ENCODE results near the gene ECHDC3.

Gene ECHDC3

GRCh38 chr10:11742009-11742778 is at the start of gene ECHDC3:
Gene ECHDC3, plus strand, starts transcription at chr10:11742382. Its CDS starts 195 bp downstream, at chr10:11742577.
- peak within 1 kb of the TSS; percentile 86 for H3K27ac Mint-ChIP-seq
- H3K27me3 Mint-ChIP-seq, result peaks cover 5 to 9% of the 10 kb centered on the region in 2 donors
- peaks cover 0 to 1% of the 10 kb centered on the region in 2 donors for H3K9me3 Mint-ChIP-seq
- DNase-seq, result peak; percentile 45
- H3K4me1 Mint-ChIP-seq, result peaks cover 9 to 26% of the 10 kb centered on the region in 2 donors
- peaks cover 9 to 17% of the 10 kb centered on the region in 2 donors for H3K36me3 Mint-ChIP-seq
- H3K4me3 Mint-ChIP-seq, result peak within 1 kb of the TSS; percentile 79
- peak; percentile 91 for ATAC-seq (replicated peaks)

- Mint-ChIP-seq H3K4me3 (no peak overlapping the region), H3K9me3 (no peaks in the 10 kb centered on the region), H3K27ac (no peak overlapping the region), H3K4me1 (peaks cover 33 to 61% of the 10 kb centered on the region in 2 donors), H3K36me3 (no peaks in the 10 kb centered on the region), H3K27me3 (no peaks in the 10 kb centered on the region)
- DNase-seq (no peak), ATAC-seq (replicated peaks) (no peak)
These were observed 48.8 kb upstream of the ECHDC3 start for GRCh38 chr10:11693376-11693775.

- no peaks in the 10 kb centered on the region for H3K36me3 Mint-ChIP-seq
- no peaks in the 10 kb centered on the region for H3K27me3 Mint-ChIP-seq
- DNase-seq, result no peak
- H3K9me3 Mint-ChIP-seq, result no peaks in the 10 kb centered on the region
- no peak overlapping the region for H3K27ac Mint-ChIP-seq
- H3K4me1 Mint-ChIP-seq, result peaks cover 47 to 67% of the 10 kb centered on the region in 2 donors
- H3K4me3 Mint-ChIP-seq, result no peak overlapping the region
- ATAC-seq (replicated peaks), result no peak
These were observed 46.4 kb upstream of the ECHDC3 start for GRCh38 chr10:11695779-11696178.

GRCh38 chr10:11697718-11698527 is 44.3 kb upstream of the ECHDC3 start:
- Mint-ChIP-seq H3K9me3 (no peaks in the 10 kb centered on the region), H3K27me3 (no peaks in the 10 kb centered on the region), H3K27ac (peak overlapping the region; percentile 70), H3K36me3 (no peaks in the 10 kb centered on the region), H3K4me3 (peak overlapping the region; percentile 2 to 10), H3K4me1 (peaks cover 51 to 72% of the 10 kb centered on the region in 2 donors)
- peak; percentile 70 to 71 for ATAC-seq (replicated peaks)
- DNase-seq, result no peak

- Mint-ChIP-seq H3K4me1 (peaks cover 52 to 72% of the 10 kb centered on the region in 2 donors), H3K9me3 (no peaks in the 10 kb centered on the region), H3K4me3 (peak overlapping the region; percentile 25 to 57), H3K36me3 (no peaks in the 10 kb centered on the region), H3K27me3 (no peaks in the 10 kb centered on the region), H3K27ac (peak overlapping the region; percentile 70)
- ATAC-seq (replicated peaks) (peak; percentile 89 to 90), DNase-seq (no peak)
These were observed 43.3 kb upstream of the ECHDC3 start for GRCh38 chr10:11698691-11699549.

- Mint-ChIP-seq H3K27ac (peak overlapping the region; percentile 70), H3K4me3 (peak overlapping the region; percentile 25 to 57), H3K36me3 (no peaks in the 10 kb centered on the region), H3K4me1 (peaks cover 52 to 70% of the 10 kb centered on the region in 2 donors), H3K9me3 (no peaks in the 10 kb centered on the region), H3K27me3 (no peaks in the 10 kb centered on the region)
- ATAC-seq (replicated peaks) (peak in 1 of 2 donors; percentile 2), DNase-seq (no peak)
These were observed 42.6 kb upstream of the ECHDC3 start for GRCh38 chr10:11699550-11700097.

- H3K27me3 Mint-ChIP-seq, result no peaks in the 10 kb centered on the region
- ATAC-seq (replicated peaks) (no peak), DNase-seq (no peak)
- H3K36me3 Mint-ChIP-seq, result no peaks in the 10 kb centered on the region
- no peaks in the 10 kb centered on the region for H3K9me3 Mint-ChIP-seq
- H3K4me1 Mint-ChIP-seq, result peaks cover 51 to 60% of the 10 kb centered on the region in 2 donors
- H3K4me3 Mint-ChIP-seq, result no peak overlapping the region
- H3K27ac Mint-ChIP-seq, result no peak overlapping the region
These were observed 41.6 kb upstream of the ECHDC3 start for GRCh38 chr10:11700539-11700938.

GRCh38 chr10:11701451-11702095 is 40.6 kb upstream of the ECHDC3 start:
- Mint-ChIP-seq H3K27me3 (no peaks in the 10 kb centered on the region), H3K27ac (no peak overlapping the region), H3K9me3 (peaks cover 0 to 2% of the 10 kb centered on the region in 2 donors), H3K36me3 (peaks cover 0 to 2% of the 10 kb centered on the region in 2 donors), H3K4me3 (no peak overlapping the region), H3K4me1 (peaks cover 42 to 50% of the 10 kb centered on the region in 2 donors)
- DNase-seq, result no peak
- no peak for ATAC-seq (replicated peaks)

GRCh38 chr10:11702264-11702663 is 39.9 kb upstream of the ECHDC3 start:
- ATAC-seq (replicated peaks) (no peak), DNase-seq (no peak)
- Mint-ChIP-seq H3K27me3 (no peaks in the 10 kb centered on the region), H3K27ac (no peak overlapping the region), H3K9me3 (peaks cover 0 to 2% of the 10 kb centered on the region in 2 donors), H3K4me3 (no peak overlapping the region), H3K4me1 (peaks cover 37 to 43% of the 10 kb centered on the region in 2 donors), H3K36me3 (peaks cover 0 to 5% of the 10 kb centered on the region in 2 donors)

GRCh38 chr10:11704092-11704491 is 38.1 kb upstream of the ECHDC3 start:
- Mint-ChIP-seq H3K4me3 (no peak overlapping the region), H3K9me3 (peaks cover 0 to 2% of the 10 kb centered on the region in 2 donors), H3K27ac (peak overlapping the region; percentile 34), H3K4me1 (peaks cover 31 to 35% of the 10 kb centered on the region in 2 donors), H3K36me3 (peaks cover 0 to 5% of the 10 kb centered on the region in 2 donors), H3K27me3 (no peaks in the 10 kb centered on the region)
- DNase-seq (no peak), ATAC-seq (replicated peaks) (no peak)

- Mint-ChIP-seq H3K27me3 (no peaks in the 10 kb centered on the region), H3K4me1 (peaks cover 28 to 30% of the 10 kb centered on the region in 2 donors), H3K36me3 (peaks cover 0 to 5% of the 10 kb centered on the region in 2 donors), H3K27ac (no peak overlapping the region), H3K4me3 (no peak overlapping the region), H3K9me3 (peaks cover 0 to 2% of the 10 kb centered on the region in 2 donors)
- ATAC-seq (replicated peaks), result no peak
- DNase-seq, result no peak
These were observed 36.5 kb upstream of the ECHDC3 start for GRCh38 chr10:11705722-11706121.

- Mint-ChIP-seq H3K4me3 (no peak overlapping the region), H3K36me3 (peaks cover 0 to 5% of the 10 kb centered on the region in 2 donors), H3K27ac (no peak overlapping the region), H3K27me3 (no peaks in the 10 kb centered on the region), H3K9me3 (peaks cover 0 to 2% of the 10 kb centered on the region in 2 donors), H3K4me1 (peaks cover 32 to 39% of the 10 kb centered on the region in 2 donors)
- no peak for DNase-seq
- ATAC-seq (replicated peaks), result no peak
These were observed 35.2 kb upstream of the ECHDC3 start for GRCh38 chr10:11706895-11707567.
